Skin epidermis (tissue), 12 donors: Measurements from ENCODE around the gene LIMS1.
"Not testable (repeated sequence)": the region's sequence is repeated elsewhere in the genome, so short reads cannot be mapped to it uniquely, and the experiment has no call there.

Experiments used
- H3K27ac ChIP-seq, 21 experiments: fragments of 200-600 bp; sonication (generic) in 11 of 21; one replicate each; pipeline ENCODE4 v1.5.0; 2020; ENCODE audit warnings: mild to moderate bottlenecking in 3 of 21, inconsistent platforms in 2 of 21, moderate library complexity in 2 of 21
- H3K4me3 ChIP-seq, 7 experiments: fragments of 200-600 bp; sonication (generic) in 2 of 7; one replicate each; pipeline ENCODE4 v1.5.0; 2020; ENCODE audit warnings: inconsistent platforms in 2 of 7, mild to moderate bottlenecking in 2 of 7, moderate library complexity in 1 of 7

Gene LIMS1

GRCh38 chr2:108651468-108651867 lies 117.2 kb downstream of the LIMS1 start:
- H3K4me3 ChIP-seq, H3K27ac ChIP-seq: not testable (repeated sequence)

- peak overlapping the region in 9 of 21 experiments; percentile 3 to 59 (median 46) for H3K27ac ChIP-seq
- H3K4me3 ChIP-seq = not testable (repeated sequence)
Observed at GRCh38 chr2:108652187-108652931, 118.1 kb downstream of the LIMS1 start.

GRCh38 chr2:108653425-108653824 lies 119.2 kb downstream of the LIMS1 start:
- H3K27ac ChIP-seq = not testable (repeated sequence)

GRCh38 chr2:108653849-108654248 lies 119.6 kb downstream of the LIMS1 start:
- not testable (repeated sequence) for H3K4me3 ChIP-seq
- H3K27ac ChIP-seq = peak overlapping the region in 1 of 21 experiments; percentile 63

More at GRCh38 chr2:108653425-108653824, 119.2 kb downstream of the LIMS1 start:
- not testable (repeated sequence) for H3K4me3 ChIP-seq

DNA sequence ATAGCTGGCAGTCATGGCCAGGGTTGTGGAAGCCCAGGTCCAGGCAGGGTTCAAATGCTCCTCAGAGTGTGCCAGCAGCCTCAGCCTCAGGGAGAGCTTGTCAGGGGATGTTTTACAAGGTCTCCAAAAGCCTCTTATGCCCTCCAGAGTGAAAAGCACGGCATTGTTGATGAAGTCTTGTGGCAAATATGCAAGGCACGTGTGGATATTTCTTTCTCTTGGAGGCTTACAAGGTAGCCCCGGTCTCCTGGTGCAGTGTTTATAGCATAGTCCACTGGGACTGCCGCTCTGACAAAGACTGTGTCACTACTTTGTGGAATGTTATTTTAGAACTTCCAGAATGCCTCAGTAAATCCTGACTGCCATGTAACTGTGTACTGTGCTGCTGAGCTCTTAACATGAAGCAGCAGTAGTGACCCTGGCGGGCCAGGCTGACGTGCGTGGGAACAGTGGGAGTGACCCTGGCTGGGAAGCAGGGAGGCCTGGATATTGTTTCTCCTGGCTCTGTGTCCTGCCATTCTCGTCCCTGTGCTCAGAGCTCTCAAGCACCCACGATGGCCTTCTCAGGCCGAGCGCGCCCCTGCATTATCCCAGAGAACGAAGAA lies 120.4 kb downstream of the LIMS1 start:
- peak overlapping the region in 4 of 21 experiments; percentile 40 to 62 (median 50) for H3K27ac ChIP-seq
- not testable (repeated sequence) for H3K4me3 ChIP-seq

DNA sequence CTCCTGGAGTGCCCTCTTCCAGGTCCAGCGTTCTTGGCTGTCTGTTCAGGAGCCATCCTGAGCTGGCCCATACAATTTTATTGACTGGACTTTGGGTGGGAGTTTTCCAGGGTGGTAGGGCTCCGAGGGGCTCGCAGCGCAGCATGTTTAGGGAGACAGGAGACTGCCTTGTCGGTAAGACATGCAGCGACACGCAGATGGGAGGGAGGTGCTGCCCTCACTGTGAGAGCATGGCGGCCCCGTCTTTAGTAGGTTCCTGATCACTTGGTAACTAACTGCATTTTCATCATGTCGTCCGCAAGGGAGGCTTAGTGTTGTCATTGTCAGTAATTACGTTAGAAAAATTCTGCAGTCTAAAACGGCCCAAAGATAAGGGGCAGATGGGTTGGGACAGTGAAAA lies 121.0 kb downstream of the LIMS1 start:
- H3K27ac ChIP-seq, H3K4me3 ChIP-seq: not testable (repeated sequence)

DNA sequence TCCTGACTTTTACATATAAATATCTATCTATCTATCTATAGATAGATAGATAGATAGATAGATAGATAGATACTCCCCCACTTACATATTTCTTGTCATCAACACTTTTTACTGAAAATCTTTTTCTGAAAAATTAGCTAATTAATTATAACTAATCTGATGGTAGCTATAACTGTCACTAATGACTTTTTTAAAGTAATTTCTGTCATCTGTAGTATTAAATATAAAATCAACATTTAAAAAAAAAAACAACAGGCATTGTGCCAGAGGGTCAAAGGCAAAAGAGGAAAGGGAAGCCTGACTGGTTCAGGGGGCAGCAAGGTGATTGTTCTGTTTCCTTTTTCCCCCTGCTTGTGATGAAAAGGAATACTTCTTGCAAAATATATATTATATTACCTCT lies 122.0 kb downstream of the LIMS1 start:
- not testable (repeated sequence) for H3K27ac ChIP-seq, H3K4me3 ChIP-seq

- not testable (repeated sequence) for H3K4me3 ChIP-seq, H3K27ac ChIP-seq
Observed at GRCh38 chr2:108657517-108657916, 123.2 kb downstream of the LIMS1 start.

DNA sequence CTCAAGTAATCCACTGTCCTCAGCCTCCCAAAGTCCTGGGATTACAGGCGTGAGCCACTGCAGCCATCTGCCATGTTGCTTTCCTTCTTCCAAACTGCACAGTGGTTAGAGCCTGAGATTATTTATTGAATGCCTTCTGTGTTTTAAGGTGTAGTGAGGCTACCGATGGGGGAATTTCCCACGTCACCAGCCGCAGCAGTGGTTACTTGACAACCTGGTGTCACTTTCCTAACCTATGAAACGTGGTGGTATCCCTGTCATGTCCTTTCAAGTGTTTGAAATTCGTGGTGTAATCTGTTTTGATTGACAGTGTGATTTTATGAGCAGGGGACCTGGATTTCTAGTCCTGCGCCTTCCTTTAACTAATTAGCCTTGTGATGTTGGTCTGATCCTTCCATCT lies 124.3 kb downstream of the LIMS1 start:
- not testable (repeated sequence) for H3K4me3 ChIP-seq, H3K27ac ChIP-seq

GRCh38 chr2:108661493-108661892 lies 127.2 kb downstream of the LIMS1 start:
- H3K27ac ChIP-seq = peak overlapping the region in 2 of 21 experiments; percentile 39 to 45
- H3K4me3 ChIP-seq = not testable (repeated sequence)

GRCh38 chr2:108662207-108662612 lies 127.9 kb downstream of the LIMS1 start:
- not testable (repeated sequence) for H3K4me3 ChIP-seq
- peak overlapping the region in 3 of 21 experiments; percentile 9 to 45 (median 39) for H3K27ac ChIP-seq

- not testable (repeated sequence) for H3K4me3 ChIP-seq
- H3K27ac ChIP-seq = peak overlapping the region in 2 of 21 experiments; percentile 9 to 34
Observed at GRCh38 chr2:108663346-108663745, 129.1 kb downstream of the LIMS1 start.

- H3K4me3 ChIP-seq, H3K27ac ChIP-seq: not testable (repeated sequence)
Observed at GRCh38 chr2:108664089-108664488, 129.8 kb downstream of the LIMS1 start.

DNA sequence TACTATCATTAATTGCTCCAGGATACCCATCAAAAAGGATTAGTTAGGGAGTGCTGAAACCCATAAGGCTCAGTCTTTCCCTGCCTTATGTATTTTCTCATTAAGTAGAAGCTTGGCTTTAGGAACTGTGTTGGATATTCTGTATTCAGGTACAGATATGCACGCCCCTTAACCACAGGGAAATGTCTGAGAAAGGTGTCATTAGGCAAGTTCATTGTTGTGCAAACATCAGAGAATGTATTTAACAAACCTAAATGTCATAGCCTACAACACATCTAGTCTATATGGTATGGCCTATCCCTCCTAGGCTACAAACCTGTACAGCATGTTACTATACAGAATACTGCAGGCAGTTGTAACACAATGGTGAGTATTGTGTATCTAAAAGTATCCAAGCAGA lies 130.7 kb downstream of the LIMS1 start:
- not testable (repeated sequence) for H3K4me3 ChIP-seq, H3K27ac ChIP-seq

- not testable (repeated sequence) for H3K27ac ChIP-seq, H3K4me3 ChIP-seq
Observed at GRCh38 chr2:108665975-108666374, 131.7 kb downstream of the LIMS1 start.

DNA sequence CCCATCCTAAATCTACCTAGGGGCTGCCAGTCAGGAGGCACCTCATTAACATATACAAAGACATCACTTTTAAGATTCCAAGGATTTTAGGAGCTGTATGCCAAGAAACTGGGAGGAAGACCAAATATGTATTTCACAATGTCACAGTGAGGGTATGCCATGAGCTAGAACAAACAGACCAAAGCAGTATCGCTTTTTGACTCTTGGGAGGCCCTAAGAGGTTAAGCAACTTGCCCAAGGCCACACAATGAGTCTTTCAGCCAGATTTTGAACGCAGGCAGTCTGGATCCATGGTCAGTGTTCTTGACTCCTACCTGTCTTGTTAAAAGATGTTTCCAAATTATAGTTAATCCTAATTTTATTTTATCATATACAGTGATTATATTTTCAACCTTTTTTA lies 132.9 kb downstream of the LIMS1 start:
- not testable (repeated sequence) for H3K4me3 ChIP-seq, H3K27ac ChIP-seq

GRCh38 chr2:108670282-108670681 lies 136.0 kb downstream of the LIMS1 start:
- H3K4me3 ChIP-seq, H3K27ac ChIP-seq: not testable (repeated sequence)

DNA sequence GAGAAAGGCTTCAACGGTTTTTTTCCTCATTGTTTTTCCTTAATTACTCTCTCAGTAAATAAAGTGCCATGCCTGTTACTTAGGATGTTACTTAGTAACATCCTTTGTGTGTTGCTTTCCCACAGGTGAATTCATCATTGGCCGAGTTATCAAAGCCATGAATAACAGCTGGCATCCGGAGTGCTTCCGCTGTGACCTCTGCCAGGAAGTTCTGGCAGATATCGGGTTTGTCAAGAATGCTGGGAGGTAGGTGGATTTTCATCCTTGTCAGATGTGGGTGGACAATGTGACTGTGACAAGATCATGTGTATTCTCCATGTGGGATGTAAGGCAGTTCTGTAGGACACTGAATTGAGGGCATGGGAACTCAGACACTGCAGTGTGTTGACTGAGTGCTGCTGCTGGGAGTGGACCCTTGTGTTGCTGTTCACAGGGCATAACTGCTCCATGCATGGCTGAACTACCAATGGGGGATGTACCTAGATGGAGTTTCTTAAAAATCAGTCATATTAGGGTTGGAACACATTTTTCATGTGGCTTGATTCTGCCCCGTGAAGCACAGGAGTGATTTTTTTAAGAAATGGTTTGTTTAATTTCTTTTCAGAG lies 138.0 kb downstream of the LIMS1 start:
- not testable (repeated sequence) for H3K4me3 ChIP-seq, H3K27ac ChIP-seq

- H3K27ac ChIP-seq, H3K4me3 ChIP-seq: not testable (repeated sequence)
Observed at GRCh38 chr2:108676522-108676921, 142.3 kb downstream of the LIMS1 start.

GRCh38 chr2:108677239-108677744 lies 143.0 kb downstream of the LIMS1 start:
- not testable (repeated sequence) for H3K27ac ChIP-seq, H3K4me3 ChIP-seq

DNA sequence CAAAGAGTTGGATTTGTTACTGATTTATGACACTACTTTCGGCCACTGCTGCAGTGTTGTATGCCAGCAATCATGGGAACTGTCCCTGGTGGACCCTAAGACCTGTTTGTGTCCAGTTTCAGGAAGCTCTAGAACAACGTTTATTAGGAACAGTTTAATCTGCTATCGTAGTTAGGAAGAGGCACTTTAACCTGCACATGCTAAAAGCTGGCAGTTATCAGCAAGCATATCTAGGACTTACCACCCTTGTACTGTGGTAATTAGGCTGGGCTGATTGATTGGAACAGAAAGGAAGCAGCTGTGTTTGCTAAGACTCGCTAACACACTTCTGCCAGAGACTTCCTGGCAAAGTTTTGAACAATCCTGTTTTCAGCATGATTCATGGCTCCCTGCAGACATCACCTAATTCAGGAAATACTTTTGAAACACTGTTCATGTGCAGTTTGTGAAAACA lies 144.0 kb downstream of the LIMS1 start:
- not testable (repeated sequence) for H3K4me3 ChIP-seq, H3K27ac ChIP-seq
